Prostate gland (tissue), 2 donors: ENCODE measurements around the gene ACTR3.

Experiments
- POLR2A ChIP-seq: fragments of 450-650 bp; IDR thresholded peaks from one replicate; pipeline ENCODE4 v1.6.1; 2016; ENCODE audit warnings: antibody characterized with exemption, mild to moderate bottlenecking
- POLR2AphosphoS5 ChIP-seq: sonication (generic); formaldehyde crosslinking; IDR thresholded peaks from one replicate; pipeline ENCODE4 v1.6.1; 2017; ENCODE audit warnings: antibody characterized with exemption
- TF ChIP-seq, protein P1 (sequence below), 4 experiments: fragments of 200-600 bp in 2 of 4; fragments of 450-650 bp in 2 of 4; sonication (generic) in 2 of 4; IDR thresholded peaks; 1 replicate in 3 of 4; 2 replicates in 1 of 4; pipeline ENCODE4 v1.5.1; 2016 to 2019; ENCODE audit warnings: antibody characterized with exemption in 4 of 4, mild to moderate bottlenecking in 2 of 4, moderate library complexity in 2 of 4

DNA sequence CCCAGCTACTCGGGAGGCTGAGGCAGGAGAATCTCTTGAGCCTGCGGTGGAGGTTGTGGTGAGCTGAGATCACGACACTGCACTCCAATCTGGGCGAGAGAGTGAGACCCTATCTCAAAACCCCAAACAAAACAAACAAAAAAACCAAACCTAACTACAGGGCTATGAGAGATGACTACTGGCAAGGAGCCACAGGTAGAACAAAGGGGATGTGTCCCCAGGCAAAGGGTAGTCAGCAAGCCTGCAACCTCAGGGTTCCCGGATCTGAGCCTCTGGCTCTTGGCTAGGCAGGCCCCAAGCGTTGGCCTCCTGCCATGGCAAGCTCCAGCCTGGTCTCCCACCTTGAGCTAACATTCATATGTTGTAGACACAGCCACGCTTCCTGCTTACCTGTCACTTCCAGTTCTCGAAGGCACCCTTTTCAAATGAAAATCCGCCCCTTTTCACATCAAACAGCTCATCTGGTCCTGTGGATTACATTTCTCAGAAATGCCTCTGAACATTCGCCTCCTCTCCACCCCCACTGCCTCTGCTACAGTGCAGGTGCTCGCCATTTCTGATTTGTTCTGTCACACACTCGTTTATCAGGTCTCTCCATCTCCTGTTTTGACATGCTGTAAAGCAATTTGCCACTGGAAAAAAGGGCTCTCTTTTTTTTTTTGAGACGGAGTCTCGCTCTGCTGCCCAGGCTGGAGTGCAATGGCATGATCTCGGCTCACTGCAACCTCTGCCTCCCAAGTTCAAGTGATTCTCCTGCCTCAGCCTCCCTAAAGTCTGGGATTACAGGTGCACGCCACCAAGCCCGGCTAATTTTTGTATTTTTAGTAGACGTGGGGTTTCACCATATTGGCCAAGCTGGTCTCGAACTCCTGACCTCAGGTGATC, 13.1 kb upstream of the ACTR3 start:
- TF ChIP-seq, protein P1, sequence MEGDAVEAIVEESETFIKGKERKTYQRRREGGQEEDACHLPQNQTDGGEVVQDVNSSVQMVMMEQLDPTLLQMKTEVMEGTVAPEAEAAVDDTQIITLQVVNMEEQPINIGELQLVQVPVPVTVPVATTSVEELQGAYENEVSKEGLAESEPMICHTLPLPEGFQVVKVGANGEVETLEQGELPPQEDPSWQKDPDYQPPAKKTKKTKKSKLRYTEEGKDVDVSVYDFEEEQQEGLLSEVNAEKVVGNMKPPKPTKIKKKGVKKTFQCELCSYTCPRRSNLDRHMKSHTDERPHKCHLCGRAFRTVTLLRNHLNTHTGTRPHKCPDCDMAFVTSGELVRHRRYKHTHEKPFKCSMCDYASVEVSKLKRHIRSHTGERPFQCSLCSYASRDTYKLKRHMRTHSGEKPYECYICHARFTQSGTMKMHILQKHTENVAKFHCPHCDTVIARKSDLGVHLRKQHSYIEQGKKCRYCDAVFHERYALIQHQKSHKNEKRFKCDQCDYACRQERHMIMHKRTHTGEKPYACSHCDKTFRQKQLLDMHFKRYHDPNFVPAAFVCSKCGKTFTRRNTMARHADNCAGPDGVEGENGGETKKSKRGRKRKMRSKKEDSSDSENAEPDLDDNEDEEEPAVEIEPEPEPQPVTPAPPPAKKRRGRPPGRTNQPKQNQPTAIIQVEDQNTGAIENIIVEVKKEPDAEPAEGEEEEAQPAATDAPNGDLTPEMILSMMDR (IDR thresholded peaks at IDR 0.05), result no peak
- TF ChIP-seq POLR2AphosphoS5 (peak; percentile 15), POLR2A (no peak)
